ENCODE results near the gene PTPRN2.

PTPRN2 gene

GRCh38 chr7:158494162-158494586 lies 93.4 kb downstream of the PTPRN2 start:
- TF ChIP-seq CTCF (conservative IDR thresholded peaks at IDR 0.05; ENCODE audit: low read length) = no peak
- no peak overlapping the region for H3K4me3 ChIP-seq (ENCODE audit: low read length)
- DNase-seq (ENCODE audit: low read depth) = no peak

GRCh38 chr7:158492367-158492764 lies 95.3 kb downstream of the PTPRN2 start:
- H3K4me3 ChIP-seq (ENCODE audit: low read length) = no peak overlapping the region
- TF ChIP-seq CTCF (conservative IDR thresholded peaks at IDR 0.05; ENCODE audit: low read length) = no peak
- DNase-seq (ENCODE audit: low read depth) = no peak

GRCh38 chr7:158491094-158491493 lies 96.5 kb downstream of the PTPRN2 start:
- no peak for DNase-seq (ENCODE audit: low read depth)
- no peak for TF ChIP-seq CTCF (conservative IDR thresholded peaks at IDR 0.05; ENCODE audit: low read length)
- H3K4me3 ChIP-seq (ENCODE audit: low read length) = no peak overlapping the region

GRCh38 chr7:158490171-158490782 lies 97.3 kb downstream of the PTPRN2 start:
- no peak overlapping the region for H3K4me3 ChIP-seq (ENCODE audit: low read length)
- no peak for TF ChIP-seq CTCF (conservative IDR thresholded peaks at IDR 0.05; ENCODE audit: low read length)
- no peak for DNase-seq (ENCODE audit: low read depth)

- DNase-seq (ENCODE audit: low read depth) = no peak
- TF ChIP-seq CTCF (conservative IDR thresholded peaks at IDR 0.05; ENCODE audit: low read length) = no peak
- H3K4me3 ChIP-seq (ENCODE audit: low read length) = no peak overlapping the region
These were observed 98.0 kb downstream of the PTPRN2 start for GRCh38 chr7:158489462-158490155.

- DNase-seq (ENCODE audit: low read depth) = no peak
- no peak for TF ChIP-seq CTCF (conservative IDR thresholded peaks at IDR 0.05; ENCODE audit: low read length)
- H3K4me3 ChIP-seq (ENCODE audit: low read length) = no peak overlapping the region
These were observed 99.2 kb downstream of the PTPRN2 start for GRCh38 chr7:158488181-158488971.

Data from AG10803 (cell line).